GM12878 (cell line): Measurements from ENCODE around the gene SMARCD1. TPM values are rescaled to one million over a fixed set of nuclear protein-coding genes. Genes with fewer than 3 reads are reported as not detected.

Experiments used
- ATAC-seq: fragments of 200-7000 bp; cut with Tn5 transposase; 3 replicates; pipeline ENCODE4 v1.9.1; 2020; ENCODE audit warnings: mild to moderate bottlenecking, moderate library complexity
- BruUV-seq: library from RNA; stranded (reverse); fragments of 400-500 nt; replicated peaks from 2 replicates; lab custom pipeline; 2021; lab: Mats Ljungman, UMichigan
- CTCF ChIA-PET: fragments of 300-600 bp; sonication (Branson Sonifier 250); formaldehyde crosslinking; extraction: SDS; loops from one replicate; lab custom pipeline; 2021; ENCODE audit warnings: inconsistent platforms; lab: Yijun Ruan, JAX
- POLR2A ChIA-PET: fragments of 350-600 bp; formaldehyde crosslinking; extraction: SDS; loops from one replicate; lab custom pipeline; 2021; ENCODE audit warnings: inconsistent platforms; lab: Charles Lee
- RAD21 ChIA-PET: fragments of 300-600 bp; sonication (Branson Sonifier 250); formaldehyde crosslinking; loops from one replicate; lab custom pipeline; 2023; ENCODE audit warnings: antibody characterized with exemption; ENCODE audit not compliant: unreplicated experiment; lab: Charles Lee
- SMC1A ChIA-PET: fragments of 300-600 bp; sonication (Branson Sonifier 250); formaldehyde crosslinking; loops from one replicate; lab custom pipeline; 2023; ENCODE audit not compliant: unreplicated experiment, uncharacterized antibody; lab: Charles Lee
- DNase-seq: peaks from one replicate; pipeline ENCODE4 v3.0.0-alpha.2; 2011; ENCODE audit warnings: low read depth, low spot score
- FAIRE-seq: peaks from 3 replicates; lab custom pipeline; 2011; peaks lifted over from hg19 to GRCh38; lab: Jason Lieb, UNC
- H2AFZ ChIP-seq: 2 replicates; pipeline ENCODE4 v1.6.0; 2011; ENCODE audit warnings: low read depth, low read length, control low read depth; ENCODE audit not compliant: control insufficient read depth
- H3K27ac ChIP-seq: 2 replicates; pipeline ENCODE4 v1.5.1; 2011; ENCODE audit warnings: control low read depth; ENCODE audit not compliant: control insufficient read depth, insufficient read depth
- H3K27me3 ChIP-seq, 2 experiments: replicated peaks in 1 of 2; 2 replicates each; pipeline versions ENCODE4 v1.6.0 to v1.6.1; 2011; ENCODE audit warnings: low read length in 1 of 2; ENCODE audit not compliant: control insufficient read depth in 2 of 2, insufficient read depth in 2 of 2
- H3K36me3 ChIP-seq, 2 experiments: 2 replicates each; pipeline ENCODE4 v1.5.1; 2011; ENCODE audit warnings: low read length in 1 of 2; ENCODE audit not compliant: control insufficient read depth in 2 of 2, insufficient read depth in 2 of 2
- H3K4me1 ChIP-seq: 2 replicates; pipeline ENCODE4 v1.6.1; 2011; ENCODE audit warnings: mild to moderate bottlenecking, low read length, moderate library complexity, mixed read lengths; ENCODE audit not compliant: control insufficient read depth, insufficient read depth
- H3K4me2 ChIP-seq: 2 replicates; pipeline ENCODE4 v1.6.0; 2011; ENCODE audit warnings: control low read depth; ENCODE audit not compliant: control insufficient read depth, insufficient read depth
- H3K4me3 ChIP-seq: fragments of 200-600 bp; sonication (generic); 2 replicates; pipeline ENCODE4 v1.5.1; 2016
- H3K79me2 ChIP-seq: 2 replicates; pipeline ENCODE4 v1.6.0; 2011; ENCODE audit warnings: low read length; ENCODE audit not compliant: control insufficient read depth, insufficient read depth
- H3K9ac ChIP-seq: 2 replicates; pipeline ENCODE4 v1.8.0; 2011; ENCODE audit warnings: low read length, control low read depth, mixed read lengths; ENCODE audit not compliant: control insufficient read depth, insufficient read depth
- H3K9me3 ChIP-seq: replicated peaks from 3 replicates; pipeline ENCODE4 v1.5.1; 2011; ENCODE audit warnings: mild to moderate bottlenecking, low read length; ENCODE audit not compliant: control insufficient read depth, insufficient read depth
- H4K20me1 ChIP-seq: 2 replicates; pipeline ENCODE4 v1.6.0; 2011; ENCODE audit not compliant: control insufficient read depth, insufficient read depth
- CREB1 ChIP-seq: IDR thresholded peaks from 2 replicates; pipeline ENCODE4 v1.6.1; 2012; ENCODE audit warnings: low read depth, mild to moderate bottlenecking, inconsistent platforms
- EGR1 ChIP-seq, 2 experiments: IDR thresholded peaks; 1 replicate in 1 of 2; 2 replicates in 1 of 2; pipeline ENCODE4 v1.6.1; 2011 to 2012; ENCODE audit warnings: low read depth in 2 of 2, low read length in 2 of 2, borderline replicate concordance in 1 of 2, mild to moderate bottlenecking in 1 of 2, moderate library complexity in 1 of 2
- HCFC1 ChIP-seq: fragments of 150-350 bp; IDR thresholded peaks from 2 replicates; pipeline ENCODE4 v1.6.1; 2014; ENCODE audit warnings: low read length
- HDAC2 ChIP-seq: fragments of 200-600 bp; sonication (generic); IDR thresholded peaks from 2 replicates; pipeline ENCODE4 v1.6.1; 2017
- JUNB ChIP-seq: IDR thresholded peaks from 2 replicates; pipeline ENCODE4 v1.6.1; 2016; ENCODE audit warnings: antibody characterized with exemption, mild to moderate bottlenecking
- MAX ChIP-seq: IDR thresholded peaks from 2 replicates; pipeline ENCODE4 v1.6.1; 2012; ENCODE audit warnings: low read depth, low read length, improper control_type of control experiment
- MEF2B ChIP-seq: fragments of 450-650 bp; IDR thresholded peaks from 2 replicates; pipeline ENCODE4 v1.6.1; 2018; ENCODE audit warnings: mild to moderate bottlenecking, moderate library complexity; ENCODE audit not compliant: partially characterized antibody, poor library complexity, severe bottlenecking
- MYB ChIP-seq: fragments of 150-350 bp; IDR thresholded peaks from 2 replicates; pipeline ENCODE4 v1.6.1; 2014; ENCODE audit warnings: mild to moderate bottlenecking, low read depth, low read length, borderline replicate concordance
- RAD51 ChIP-seq: fragments of 450-650 bp; IDR thresholded peaks from 2 replicates; pipeline ENCODE4 v1.6.1; 2016; ENCODE audit warnings: moderate library complexity, mild to moderate bottlenecking, inconsistent platforms
- RB1 ChIP-seq: fragments of 450-650 bp; formaldehyde crosslinking; IDR thresholded peaks from 2 replicates; pipeline ENCODE4 v1.6.1; 2017; ENCODE audit warnings: mild to moderate bottlenecking, borderline replicate concordance
- RFX5 ChIP-seq: IDR thresholded peaks from 2 replicates; pipeline ENCODE4 v1.6.1; 2011; ENCODE audit warnings: low read depth, low read length, improper control_type of control experiment
- SIN3A ChIP-seq: IDR thresholded peaks from 2 replicates; pipeline ENCODE4 v1.6.1; 2012; ENCODE audit warnings: low read depth, low read length, improper control_type of control experiment
- SIX5 ChIP-seq: IDR thresholded peaks from 2 replicates; pipeline ENCODE4 v1.6.1; 2011; ENCODE audit warnings: mild to moderate bottlenecking, low read depth, low read length, moderate library complexity; ENCODE audit not compliant: severe bottlenecking
- SUPT20H ChIP-seq: IDR thresholded peaks from 2 replicates; pipeline ENCODE4 v1.6.1; 2011; ENCODE audit warnings: low read depth, mild to moderate bottlenecking, low read length, moderate library complexity, borderline replicate concordance; ENCODE audit not compliant: control insufficient read depth
- USF1 ChIP-seq: IDR thresholded peaks from 2 replicates; pipeline ENCODE4 v1.6.1; 2011; ENCODE audit warnings: borderline replicate concordance, low read depth, mild to moderate bottlenecking, moderate library complexity, mixed read lengths, low read length; ENCODE audit not compliant: insufficient read depth; ENCODE audit errors: extremely low read length
- YY1 ChIP-seq: IDR thresholded peaks from 2 replicates; pipeline ENCODE4 v1.6.1; 2011; ENCODE audit warnings: low read depth, mild to moderate bottlenecking, low read length
- ZZZ3 ChIP-seq: IDR thresholded peaks from 2 replicates; pipeline ENCODE4 v1.6.1; 2011; ENCODE audit warnings: low read depth; ENCODE audit not compliant: control insufficient read depth, insufficient read length
- WGBS: methylation state at CpG from one replicate; pipeline ENCODE4 v1.1.6; 2016; ENCODE audit warnings: low lambda C conversion rate; ENCODE audit not compliant: insufficient replicate concordance, insufficient coverage; ENCODE audit errors: missing lambda C conversion rate; 5-methylcytosine and 5-hydroxymethylcytosine counted together
- in situ Hi-C: fragments of 300-500 bp; cut with MboI; formaldehyde crosslinking; loops from 9 replicates; pipeline ENCODE4 v1.14.3; 2018; ENCODE audit warnings: mixed read lengths
- intact Hi-C: fragments of 100-400 bp; cut with micrococcal nuclease; formaldehyde crosslinking; loops from one replicate; pipeline ENCODE4 v1.14.2; 2022; ENCODE audit not compliant: unreplicated experiment
- polyA plus RNA-seq, 11 experiments: library from polyadenylated mRNA; depleted of rRNA in 4 of 11; unstranded in 6 of 11; stranded (reverse) in 5 of 11; fragments of >200 nt; fragmentation: Nextera tagmentation in 4 of 11; fragmentation: Illumina TruSeq in 1 of 11; extraction: Ambion mirVana in 4 of 11; extraction: Trizol in 1 of 11; gene quantifications; 1 replicate in 1 of 11; 2 replicates in 10 of 11; pipeline versions ENCODE4 v1.2.1 to v1.2.3, GENCODE V29; 2011 to 2016; ENCODE audit warnings: inconsistent platforms in 2 of 11, missing spikeins in 2 of 11, low read depth in 1 of 11
- total RNA-seq, 4 experiments: library from RNA; depleted of rRNA in 3 of 4; stranded (reverse); fragments of >200 nt in 3 of 4; fragmentation: Illumina TruSeq in 1 of 4; extraction: Trizol in 1 of 4; gene quantifications; 2 replicates each; pipeline versions ENCODE4 v1.2.1 to v1.2.3, GENCODE V29; 2013 to 2021

SMARCD1 gene
- total and polyA plus RNA-seq, 10 of the 15 experiments (the other 5 are each of a cell fraction or from before 2014, with no cell fraction given): 1.4 to 92.4 (median 58.9) TPM

DNA sequence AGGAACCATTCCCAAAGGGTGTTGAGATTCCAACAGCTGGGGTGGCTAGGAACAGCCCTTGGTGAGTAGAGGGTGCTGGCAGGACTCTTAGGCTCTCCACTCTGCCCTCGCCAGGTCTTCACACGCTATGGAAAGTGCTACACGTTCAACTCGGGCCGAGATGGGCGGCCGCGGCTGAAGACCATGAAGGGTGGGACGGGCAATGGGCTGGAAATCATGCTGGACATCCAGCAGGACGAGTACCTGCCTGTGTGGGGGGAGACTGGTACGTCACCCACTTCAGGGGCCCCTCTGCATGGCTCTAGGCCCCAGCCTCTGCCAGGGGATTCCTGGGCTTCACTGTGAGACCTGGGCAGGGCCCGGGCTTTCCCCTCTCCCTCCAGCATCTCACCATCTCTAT is 8.0 kb upstream of the SMARCD1 start:
- Histone ChIP-seq H3K79me2 (no peaks in the 10 kb centered on the region), H3K9me3 (no peaks in the 10 kb centered on the region), H3K36me3 (no peaks in the 10 kb centered on the region), H3K4me3 (no peak overlapping the region), H2AFZ (no peak overlapping the region), H3K4me1 (no peaks in the 10 kb centered on the region; the same call in 1 of the 2 replicates), H3K27me3 (no peaks in the 10 kb centered on the region; a peak in 1 of 4 replicates), H3K27ac (no peak overlapping the region), H4K20me1 (no peaks in the 10 kb centered on the region), H3K4me2 (no peak overlapping the region), H3K9ac (no peak overlapping the region; the same call in 1 of the 2 replicates)
- CTCF ChIA-PET: interaction anchor here (1.0 to 2.1 kb wide), 10 partner anchors 8 to 238 kb away, joined by 3 to 21 read pairs (median 4); partner anchors contain the start of genes COX14 and SMARCD1
- DNase-seq (no peak), FAIRE-seq (no peak), ATAC-seq (0 out of 3 replicates have a peak, but pooled peaks have one; percentile 11)
- RAD21 ChIA-PET: interaction anchor here (0.9 to 1.5 kb wide), 5 partner anchors 55 to 237 kb away, joined by 3 to 4 read pairs (median 3); no protein-coding TSS in a partner anchor
- SMC1A ChIA-PET: interaction anchor here (0.6 to 1.3 kb wide), 7 partner anchors 13 to 238 kb away, joined by 3 to 6 read pairs (median 3); partner anchors contain the start of gene CERS5
- no TSS peak for BruUV-seq
- POLR2A ChIA-PET: no interaction called here
- WGBS: 49% methylated on average over 11 of the region's 12 CpGs
- TF ChIP-seq SIX5 (no peak), RAD51 (no peak), MYB (no peak), ZZZ3 (no peak), HCFC1 (no peak), HDAC2 (no peak), RB1 (no peak)
- in situ Hi-C loops: no loop called here
- intact Hi-C loops: loop anchor here (10.0 kb wide), 1 partner anchor 328 kb away; the partner anchor contains the start of gene LARP4

DNA sequence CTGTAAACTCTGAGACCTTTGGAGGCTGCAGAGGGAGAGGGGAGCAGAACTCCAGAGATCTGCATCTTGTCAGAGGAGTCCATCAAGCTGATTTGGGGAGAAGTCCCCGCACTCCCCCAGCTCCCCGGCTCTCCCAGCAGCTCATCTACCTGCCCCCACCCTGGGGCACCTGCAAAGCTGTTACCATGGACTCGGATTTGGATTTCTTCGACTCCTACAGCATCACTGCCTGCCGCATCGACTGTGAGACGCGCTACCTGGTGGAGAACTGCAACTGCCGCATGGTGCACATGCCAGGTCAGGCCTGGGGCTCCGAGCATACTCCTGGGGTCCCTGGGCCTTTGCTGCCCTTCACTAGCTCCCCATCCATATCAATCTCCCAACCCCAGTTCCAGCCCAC is 6.9 kb upstream of the SMARCD1 start:
- ChIA-PET CTCF (interaction anchor here (0.8 to 1.7 kb wide), 6 partner anchors 9 to 98 kb away, joined by 3 to 7 read pairs (median 3); partner anchors contain the start of gene COX14), SMC1A (interaction anchor here (0.7 to 1.0 kb wide), 2 partner anchors 10 to 98 kb away, joined by 3 read pairs; no protein-coding TSS in a partner anchor), RAD21 (no interaction called here), POLR2A (interaction anchor here (0.7 to 1.3 kb wide), 2 partner anchors 34 to 94 kb away, joined by 3 to 8 read pairs; partner anchors contain the start of gene COX14)
- DNase-seq (no peak), ATAC-seq (no peak), FAIRE-seq (no peak)
- Histone ChIP-seq H3K4me1 (no peaks in the 10 kb centered on the region; the same call in 1 of the 2 replicates), H3K79me2 (no peaks in the 10 kb centered on the region), H3K27ac (no peak overlapping the region), H3K4me2 (no peak overlapping the region), H3K9me3 (no peaks in the 10 kb centered on the region), H3K4me3 (no peak overlapping the region), H3K36me3 (no peaks in the 10 kb centered on the region), H3K9ac (no peak overlapping the region), H2AFZ (no peak overlapping the region), H4K20me1 (no peaks in the 10 kb centered on the region), H3K27me3 (no peaks in the 10 kb centered on the region; a peak in 1 of 4 replicates)
- no TSS peak for BruUV-seq
- 56% methylated on average over 10 of the region's 10 CpGs for WGBS
- intact Hi-C loops (loop anchor here (10.0 kb wide), 1 partner anchor 327 kb away; the partner anchor contains the start of gene LARP4), in situ Hi-C loops (no loop called here)
- TF ChIP-seq CREB1: no peak
- no peak for TF ChIP-seq SUPT20H
- no peak for TF ChIP-seq JUNB
- no peak for TF ChIP-seq MAX
- TF ChIP-seq USF1: no peak
- TF ChIP-seq YY1: no peak
- no peak for TF ChIP-seq RFX5
- TF ChIP-seq EGR1 (IDR thresholded peaks at IDR 0.05; ENCODE audit: borderline replicate concordance in 1 of 2, low read depth in 2 of 2, low read length in 2 of 2): no peak
- TF ChIP-seq SIN3A: no peak
- no peak for TF ChIP-seq MEF2B
